PC-9 (cell line): ENCODE data around the gene PGAM4. TPM values are rescaled to one million over a fixed set of nuclear protein-coding genes. Genes with fewer than 3 reads are reported as not detected.
"Not testable (repeated sequence)": the region's sequence is repeated elsewhere in the genome, so short reads cannot be mapped to it uniquely, and the experiment has no call there.

ENCODE experiments used
- BruUV-seq: library from RNA; stranded (reverse); fragments of 400-500 nt; replicated peaks from 2 replicates; lab custom pipeline; 2021; lab: Mats Ljungman, UMichigan
- CTCF ChIA-PET: fragments of 300-600 bp; sonication (Branson Sonifier 250); formaldehyde crosslinking; loops from one replicate; lab custom pipeline; 2022; ENCODE audit warnings: antibody characterized with exemption; lab: Charles Lee
- POLR2A ChIA-PET: fragments of 300-600 bp; sonication (Branson Sonifier 250); formaldehyde crosslinking; loops from one replicate; lab custom pipeline; 2022; ENCODE audit warnings: antibody characterized with exemption; ENCODE audit not compliant: unreplicated experiment; lab: Charles Lee
- DNase-seq, 2 experiments: peaks; one replicate each; pipeline versions ENCODE4 v3.0.0 to v3.0.0-alpha.2; 2015 to 2022; ENCODE audit warnings: mixed read lengths in 1 of 2
- H2AFZ ChIP-seq: fragments of 200-600 bp; sonication (generic); 2 replicates; pipeline ENCODE4 v1.8.1; 2017; ENCODE audit warnings: antibody characterized with exemption
- H3F3A ChIP-seq: fragments of 200-600 bp; sonication (generic); 2 replicates; pipeline ENCODE4 v1.8.1; 2017; ENCODE audit warnings: antibody characterized with exemption, mild to moderate bottlenecking, low read depth; ENCODE audit not compliant: insufficient read depth
- H3K27ac ChIP-seq: fragments of 200-600 bp; sonication (generic); 2 replicates; pipeline ENCODE4 v1.6.1; 2016; ENCODE audit warnings: mixed run types
- H3K27me3 ChIP-seq: fragments of 200-600 bp; sonication (generic); 2 replicates; pipeline ENCODE4 v1.6.1; 2016; ENCODE audit warnings: low read depth, mixed run types; ENCODE audit not compliant: insufficient read depth
- H3K36me3 ChIP-seq: fragments of 200-600 bp; sonication (generic); 2 replicates; pipeline ENCODE4 v1.6.1; 2016; ENCODE audit warnings: low read depth, mixed run types
- H3K4me1 ChIP-seq: fragments of 200-600 bp; sonication (generic); replicated peaks from 2 replicates; pipeline ENCODE4 v1.6.1; 2016; ENCODE audit warnings: mixed run types; ENCODE audit not compliant: insufficient read depth
- H3K4me2 ChIP-seq: fragments of 200-600 bp; sonication (generic); 2 replicates; pipeline ENCODE4 v1.6.1; 2017; ENCODE audit warnings: mixed run types
- H3K4me3 ChIP-seq: fragments of 200-600 bp; sonication (generic); 2 replicates; pipeline ENCODE4 v1.6.1; 2016; ENCODE audit warnings: mixed run types
- H3K79me2 ChIP-seq: fragments of 200-600 bp; sonication (generic); 2 replicates; pipeline ENCODE4 v1.6.1; 2017; ENCODE audit warnings: low read depth, mixed run types
- H3K9me2 ChIP-seq: fragments of 200-600 bp; sonication (generic); 2 replicates; pipeline ENCODE4 v1.8.1; 2017; ENCODE audit warnings: mild to moderate bottlenecking; ENCODE audit not compliant: insufficient read depth
- H3K9me3 ChIP-seq: fragments of 200-600 bp; sonication (generic); 2 replicates; pipeline ENCODE4 v1.8.1; 2016; ENCODE audit warnings: low read depth; ENCODE audit not compliant: insufficient read depth
- H4K20me1 ChIP-seq: fragments of 200-600 bp; sonication (generic); 2 replicates; pipeline ENCODE4 v1.8.1; 2017; ENCODE audit not compliant: insufficient read depth
- EZH2 ChIP-seq: fragments of 200-600 bp; sonication (generic); IDR thresholded peaks from 2 replicates; pipeline ENCODE4 v1.8.0; 2017; ENCODE audit warnings: antibody characterized with exemption, low read depth
- intact Hi-C: fragments of 100-400 bp; cut with micrococcal nuclease; formaldehyde crosslinking; loops from one replicate; pipeline ENCODE4 v1.10.0; 2022; ENCODE audit not compliant: unreplicated experiment
- total RNA-seq: library from RNA; stranded (reverse); gene quantifications from 2 replicates; pipeline ENCODE4 v1.2.3, GENCODE V29; 2021
- TF ChIP-seq, protein P1 (sequence below): fragments of 200-600 bp; sonication (generic); conservative IDR thresholded peaks from 2 replicates; pipeline ENCODE4 v1.6.1; 2017; ENCODE audit warnings: mixed run types, antibody characterized with exemption, mild to moderate bottlenecking, moderate library complexity

The PGAM4 gene
- total RNA-seq, 1 experiment from 2014 or later, result not detected

DNA sequence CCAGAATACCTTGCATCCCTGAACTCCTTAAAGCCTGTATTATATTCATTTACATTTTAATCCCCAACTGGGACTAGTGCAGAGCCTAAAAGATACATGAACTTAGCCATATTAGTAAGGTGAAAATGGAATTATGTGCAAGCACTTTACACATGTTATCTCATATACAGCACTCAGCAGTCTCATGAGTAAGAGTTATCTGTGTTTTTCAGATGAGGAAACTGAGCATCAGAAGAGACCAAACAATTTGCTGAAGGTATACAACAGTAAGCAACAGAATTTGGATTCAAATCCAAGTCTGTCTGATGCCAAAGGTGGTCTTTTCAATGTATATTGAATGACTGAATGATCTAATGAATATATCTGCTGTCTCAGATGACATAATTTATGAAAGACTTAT is 46.7 kb downstream of the PGAM4 start:
- Histone ChIP-seq H3K27me3 (no peaks in the 10 kb centered on the region), H3K27ac (no peak overlapping the region), H3K9me3 (no peaks in the 10 kb centered on the region), H3K4me1 (peaks cover 10% of the 10 kb centered on the region), H3K79me2 (no peaks in the 10 kb centered on the region), H2AFZ (no peak overlapping the region), H4K20me1 (no peaks in the 10 kb centered on the region), H3K9me2 (no peaks in the 10 kb centered on the region), H3K4me3 (no peak overlapping the region), H3F3A (peaks cover 3% of the 10 kb centered on the region; the same call in 1 of the 2 replicates), H3K4me2 (no peak overlapping the region), H3K36me3 (no peaks in the 10 kb centered on the region)
- ChIA-PET CTCF (no interaction called here), POLR2A (no interaction called here)
- intact Hi-C loops, result no loop called here
- no peak for DNase-seq
- no peak for TF ChIP-seq EZH2
- TF ChIP-seq, protein P1, sequence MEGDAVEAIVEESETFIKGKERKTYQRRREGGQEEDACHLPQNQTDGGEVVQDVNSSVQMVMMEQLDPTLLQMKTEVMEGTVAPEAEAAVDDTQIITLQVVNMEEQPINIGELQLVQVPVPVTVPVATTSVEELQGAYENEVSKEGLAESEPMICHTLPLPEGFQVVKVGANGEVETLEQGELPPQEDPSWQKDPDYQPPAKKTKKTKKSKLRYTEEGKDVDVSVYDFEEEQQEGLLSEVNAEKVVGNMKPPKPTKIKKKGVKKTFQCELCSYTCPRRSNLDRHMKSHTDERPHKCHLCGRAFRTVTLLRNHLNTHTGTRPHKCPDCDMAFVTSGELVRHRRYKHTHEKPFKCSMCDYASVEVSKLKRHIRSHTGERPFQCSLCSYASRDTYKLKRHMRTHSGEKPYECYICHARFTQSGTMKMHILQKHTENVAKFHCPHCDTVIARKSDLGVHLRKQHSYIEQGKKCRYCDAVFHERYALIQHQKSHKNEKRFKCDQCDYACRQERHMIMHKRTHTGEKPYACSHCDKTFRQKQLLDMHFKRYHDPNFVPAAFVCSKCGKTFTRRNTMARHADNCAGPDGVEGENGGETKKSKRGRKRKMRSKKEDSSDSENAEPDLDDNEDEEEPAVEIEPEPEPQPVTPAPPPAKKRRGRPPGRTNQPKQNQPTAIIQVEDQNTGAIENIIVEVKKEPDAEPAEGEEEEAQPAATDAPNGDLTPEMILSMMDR, result no peak
- no TSS peak for BruUV-seq

DNA sequence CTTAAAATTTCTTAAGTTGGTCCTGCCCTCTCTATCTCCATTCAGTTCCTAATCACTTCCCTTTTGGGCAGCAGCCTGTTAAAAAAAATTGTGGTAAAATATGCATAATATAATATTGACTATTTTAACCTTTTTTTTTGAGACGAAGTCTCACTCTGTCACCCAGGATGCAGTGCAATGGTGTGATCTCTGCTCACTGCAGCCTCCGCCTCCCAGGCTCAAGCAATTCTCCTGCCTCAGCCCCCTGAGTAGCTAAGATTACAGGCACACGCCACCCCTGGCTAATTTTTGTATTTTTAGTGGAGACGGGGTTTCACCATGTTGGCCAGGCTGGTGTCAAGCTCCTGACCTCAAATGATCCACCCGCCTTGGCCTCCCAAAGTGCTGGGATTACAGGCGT is 50.1 kb downstream of the PGAM4 start:
- BruUV-seq, H3K9me3 ChIP-seq, H3F3A ChIP-seq, H4K20me1 ChIP-seq, H3K79me2 ChIP-seq, H3K9me2 ChIP-seq, POLR2A ChIA-PET, DNase-seq, H3K36me3 ChIP-seq, H3K4me1 ChIP-seq, H3K27ac ChIP-seq, H3K4me2 ChIP-seq, H2AFZ ChIP-seq, H3K27me3 ChIP-seq, CTCF ChIA-PET, intact Hi-C loops, H3K4me3 ChIP-seq: not testable (repeated sequence)

DNA sequence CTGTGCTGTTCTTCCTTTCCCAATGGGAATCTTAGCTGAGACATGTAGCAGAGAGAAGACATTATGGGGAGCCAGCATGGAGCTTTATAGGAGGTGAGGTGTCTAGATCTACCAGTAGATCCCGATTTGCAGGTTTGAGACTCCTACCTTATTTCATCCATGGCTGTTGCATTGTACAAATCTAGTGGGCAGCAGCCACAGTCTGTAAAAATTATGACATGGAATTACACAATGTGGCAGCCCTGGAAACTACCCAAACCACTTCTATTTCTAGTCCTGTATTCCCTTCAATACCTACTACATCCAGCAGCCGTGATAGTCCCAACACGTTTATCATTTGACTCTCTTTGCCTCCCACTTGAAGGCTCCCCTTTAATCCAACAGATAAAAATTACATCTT is 50.9 kb downstream of the PGAM4 start:
- Histone ChIP-seq H3K4me1 (peaks cover 10% of the 10 kb centered on the region), H3K9me2 (no peaks in the 10 kb centered on the region), H3K9me3 (no peaks in the 10 kb centered on the region), H3K27ac (no peak overlapping the region), H3K36me3 (no peaks in the 10 kb centered on the region), H3K4me2 (peak overlapping the region; percentile 34), H4K20me1 (no peaks in the 10 kb centered on the region), H3K79me2 (peaks cover 8% of the 10 kb centered on the region; the same call in 1 of the 2 replicates), H3K27me3 (no peaks in the 10 kb centered on the region), H2AFZ (no peak overlapping the region), H3F3A (peaks cover 3% of the 10 kb centered on the region; the same call in 1 of the 2 replicates), H3K4me3 (no peak overlapping the region)
- no TSS peak for BruUV-seq
- DNase-seq, result peak in 1 of 2 experiments; percentile 61
- intact Hi-C loops, result no loop called here
- TF ChIP-seq, protein P1, result no peak
- TF ChIP-seq EZH2, result no peak
- ChIA-PET CTCF (interaction anchor here (0.6 kb wide), 1 partner anchor 19 kb away, joined by 5 read pairs; the partner anchor contains the start of gene COX7B), POLR2A (no interaction called here)

Other genes starting within 250 kb of the PGAM4 start
- gene ATRX, start 183.4 kb downstream of the PGAM4 start, total RNA-seq, result 87.6 and 93.3 TPM in 2 replicates
- 49.4 and 68.2 TPM in 2 replicates for gene MAGT1, start 74.2 kb downstream of the PGAM4 start, total RNA-seq
- 273 and 356 TPM in 2 replicates for gene COX7B, start 70.2 kb downstream of the PGAM4 start, total RNA-seq
- gene ATP7A, start 58.9 kb downstream of the PGAM4 start, total RNA-seq, result 13.0 and 13.8 TPM in 2 replicates
- 320 and 409 TPM in 2 replicates for gene PGK1, start 134.6 kb upstream of the PGAM4 start, total RNA-seq
- gene TAF9B, start 170.0 kb upstream of the PGAM4 start, total RNA-seq, result 8.8 and 11.4 TPM in 2 replicates